UCSD-AML1 (cell line): ENCODE results near the gene MYL1.

Experiments used
- DNase-seq: peaks from one replicate; lab custom pipeline; 2025; ENCODE audit not compliant: unreplicated experiment; lab: John Stamatoyannopoulos, UW

Gene MYL1

DNA sequence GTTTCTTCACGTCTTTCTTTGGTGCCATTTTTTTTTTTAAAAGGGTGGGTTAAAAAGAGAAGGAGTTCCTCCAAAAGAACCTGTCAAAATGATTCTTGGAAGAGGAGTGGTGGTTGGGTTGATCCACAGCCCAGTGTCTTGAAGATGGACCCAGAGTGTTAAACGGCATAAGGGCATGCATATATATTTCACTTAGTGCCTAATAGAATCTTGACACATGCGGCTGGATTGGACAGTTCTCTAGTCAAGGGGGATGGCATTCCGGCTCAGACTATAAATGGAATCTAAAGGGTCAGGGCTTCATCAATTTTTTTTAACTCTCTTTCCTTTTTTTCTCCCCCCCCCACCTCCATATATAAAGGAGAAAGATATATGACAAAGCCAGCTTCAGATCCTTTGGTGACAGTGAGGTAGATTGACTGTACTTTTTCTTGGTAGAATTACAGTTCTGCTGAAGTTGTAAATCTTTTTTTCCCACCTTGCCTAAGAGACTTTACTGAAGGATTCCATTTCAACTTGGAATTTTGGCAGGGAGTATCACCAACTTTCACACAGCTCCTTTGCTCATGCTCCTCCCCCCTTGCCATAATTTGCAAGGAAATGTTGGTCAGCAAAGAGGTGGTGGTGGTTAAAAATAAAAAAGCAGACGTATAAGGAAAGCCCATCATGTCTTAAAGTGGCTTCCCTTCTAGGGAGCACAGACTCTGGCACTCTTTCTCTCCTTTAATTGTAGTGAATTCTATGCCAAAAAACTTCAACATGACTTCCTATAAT, at the start of gene MYL1:
TSS of gene MYL1 (minus strand) at position 160 of the 774 bp plus-strand sequence. CDS start at position 28, 132 bp downstream.
- DNase-seq: no peak

DNA sequence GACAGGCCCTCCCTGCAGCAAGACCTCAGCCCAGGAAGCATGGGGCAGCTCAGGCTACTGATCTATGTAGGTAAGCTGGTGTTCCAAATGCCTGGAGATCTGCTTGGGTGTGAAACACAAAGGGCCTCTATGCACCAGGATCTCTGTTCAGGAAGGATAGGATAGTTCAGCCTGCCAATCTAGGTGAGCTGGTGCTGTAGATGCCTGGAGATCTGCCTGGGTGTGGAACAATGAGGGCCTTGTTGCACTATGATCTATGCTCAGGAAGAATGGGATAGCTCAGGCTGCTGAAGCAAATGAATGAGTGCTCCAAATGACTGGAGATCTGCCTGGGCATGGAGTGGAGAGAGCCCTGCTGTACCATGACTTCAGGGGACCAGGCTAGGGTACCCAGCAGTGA, 48.9 kb upstream of the MYL1 start:
- no peak for DNase-seq

DNA sequence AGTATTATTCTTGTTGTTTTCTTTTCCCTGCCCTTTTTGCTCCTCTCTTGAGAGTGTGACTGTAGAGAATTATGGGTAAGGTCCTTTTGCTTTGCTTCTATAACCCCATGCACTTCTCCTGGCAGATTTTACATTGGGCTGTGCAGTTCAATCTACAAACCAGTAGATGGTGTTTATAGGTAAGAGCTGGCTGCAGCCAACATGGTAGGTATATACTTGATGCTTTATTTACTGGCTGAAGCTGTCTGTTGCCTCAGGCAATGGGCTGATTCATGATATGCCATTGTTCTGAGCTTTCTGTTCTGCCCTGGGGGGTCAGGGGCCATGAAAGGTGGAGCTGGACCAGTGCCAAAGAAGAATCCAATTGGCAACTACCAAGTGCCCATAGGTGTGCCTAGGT, 48.3 kb upstream of the MYL1 start:
- DNase-seq: no peak

DNA sequence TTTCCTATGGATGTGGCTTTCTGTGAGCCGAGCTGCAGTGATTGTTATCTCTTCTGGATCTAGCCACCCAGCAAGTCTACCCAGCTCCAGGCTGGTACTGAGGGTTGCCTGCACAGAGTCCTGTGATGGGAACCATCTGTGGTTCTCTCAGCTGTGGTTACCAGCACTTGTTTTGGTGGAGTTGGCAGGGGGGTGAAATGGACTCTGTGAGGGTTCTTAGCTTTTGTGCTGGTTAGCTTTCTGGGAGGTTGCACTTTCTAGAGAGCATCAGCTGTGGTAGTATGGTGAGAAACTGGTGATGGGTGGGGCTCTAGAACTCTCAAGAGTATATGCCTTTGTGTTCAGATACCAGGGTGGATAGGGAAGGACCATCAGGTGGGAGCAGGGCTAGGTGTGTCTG, 45.4 kb upstream of the MYL1 start:
- no peak for DNase-seq

DNA sequence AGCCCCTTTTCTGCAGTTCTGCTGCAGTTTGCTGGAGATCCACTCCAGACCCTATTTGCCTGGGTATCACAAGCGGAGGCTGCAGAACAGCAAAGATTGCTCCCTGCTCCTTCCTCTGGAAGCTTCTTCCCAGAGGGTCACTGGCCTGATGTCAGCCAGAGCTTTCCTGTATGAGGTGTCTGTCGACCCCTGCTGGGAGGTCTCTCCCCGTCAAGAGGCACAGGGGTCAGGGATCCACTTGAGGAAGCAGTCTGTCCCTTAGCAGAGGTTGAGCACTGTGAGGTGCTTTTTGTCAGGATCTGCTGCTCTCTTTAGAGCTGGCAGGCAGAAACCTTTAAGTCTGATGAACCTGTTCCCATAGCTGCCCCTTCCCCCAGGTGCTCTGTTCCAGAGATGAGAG, 42.0 kb upstream of the MYL1 start:
- no peak for DNase-seq

DNA sequence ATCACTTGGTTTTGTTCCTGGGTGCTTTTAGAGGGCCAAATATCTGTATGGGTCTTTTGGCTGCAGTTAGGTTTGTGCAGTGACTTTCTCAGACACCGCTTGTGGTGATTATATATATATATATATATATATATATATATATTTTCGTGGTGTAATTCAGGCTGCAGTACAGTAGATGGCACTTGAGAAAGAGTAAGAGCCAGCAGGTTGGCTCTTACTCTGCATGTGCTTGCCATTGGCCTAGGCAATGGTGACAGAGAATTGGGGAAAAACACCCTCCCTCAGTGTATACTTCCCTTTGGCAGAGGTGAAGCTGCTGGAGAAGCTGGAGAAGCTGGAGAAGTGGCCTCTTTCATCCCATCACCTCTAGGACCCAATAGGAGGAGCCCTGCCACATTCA, 22.2 kb upstream of the MYL1 start:
- no peak for DNase-seq

DNA sequence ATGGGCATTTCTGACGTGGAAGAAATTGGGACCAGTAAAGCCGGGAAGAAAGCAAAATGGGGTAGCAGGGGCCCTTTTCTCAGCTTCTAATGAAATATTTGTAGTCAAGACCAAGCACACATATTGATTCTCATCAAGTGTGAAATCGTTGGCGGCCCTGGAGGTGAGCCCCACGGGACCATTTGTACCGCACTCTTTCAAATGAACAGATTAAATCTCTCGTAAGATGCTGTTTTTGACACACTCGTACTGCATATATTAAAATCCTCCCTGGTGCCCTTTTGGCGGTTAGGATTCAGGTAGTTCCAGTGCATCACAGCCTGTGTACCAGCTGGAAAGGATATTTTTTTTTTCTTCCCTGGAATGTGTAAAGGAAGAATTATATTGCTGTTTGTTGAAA, 9.9 kb upstream of the MYL1 start:
- DNase-seq: no peak

DNA sequence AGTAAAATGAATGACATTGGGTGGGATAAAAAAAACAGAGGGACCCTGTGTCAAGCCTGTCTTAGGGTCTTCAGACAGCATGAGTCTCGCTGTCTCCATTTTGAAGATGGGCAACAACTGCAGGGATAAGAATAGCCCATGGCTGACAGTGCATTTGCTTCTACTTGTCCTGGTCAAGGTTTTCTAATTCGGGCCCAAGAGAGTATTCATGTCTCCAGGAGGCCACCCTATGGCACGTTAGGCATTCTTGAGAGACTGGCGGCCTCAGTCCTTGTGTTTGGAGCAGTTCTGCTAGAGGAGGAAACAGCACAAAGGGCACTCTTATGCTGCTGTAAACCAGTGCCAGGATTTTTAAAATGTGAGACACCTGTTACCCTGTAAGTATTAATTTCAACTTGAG, 9.5 kb upstream of the MYL1 start:
- DNase-seq: no peak

DNA sequence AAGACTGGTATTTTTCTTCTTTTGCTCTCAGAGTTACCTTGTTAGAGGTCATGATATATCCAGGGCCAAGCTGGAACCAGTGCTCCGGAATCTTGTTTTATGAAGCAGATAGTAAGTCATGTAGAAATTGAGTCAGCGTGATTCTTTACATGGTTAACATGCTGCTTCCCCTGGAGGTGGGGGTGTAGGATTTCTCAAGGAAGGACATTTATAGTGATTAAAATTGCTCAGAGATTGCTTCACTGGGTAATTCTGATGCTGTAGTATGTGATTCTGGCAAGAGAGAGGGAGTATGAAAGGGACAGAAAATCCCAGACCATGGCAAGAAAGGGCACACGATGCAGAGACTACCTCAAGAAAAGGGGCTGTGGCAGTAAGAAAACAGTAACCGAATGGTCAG, 8.0 kb upstream of the MYL1 start:
- no peak for DNase-seq

DNA sequence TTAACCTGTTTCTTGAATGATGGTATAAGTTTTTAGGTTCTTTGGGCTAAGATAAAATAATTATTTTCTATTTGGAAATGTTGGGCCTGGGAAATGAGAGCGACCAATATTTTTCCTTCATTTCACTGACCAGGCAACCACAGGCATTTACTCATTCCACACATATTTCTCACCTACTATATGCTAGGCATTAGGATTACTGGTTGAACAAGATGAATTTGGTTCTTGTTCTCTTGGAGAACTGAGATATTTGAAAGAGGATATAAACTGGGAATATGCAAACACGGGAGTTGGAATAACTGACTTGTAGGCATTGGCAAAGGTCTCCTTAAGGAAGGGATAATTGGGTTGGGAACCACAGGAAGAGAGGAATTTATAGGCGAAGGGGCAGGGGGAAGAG, 3.9 kb upstream of the MYL1 start:
- no peak for DNase-seq

DNA sequence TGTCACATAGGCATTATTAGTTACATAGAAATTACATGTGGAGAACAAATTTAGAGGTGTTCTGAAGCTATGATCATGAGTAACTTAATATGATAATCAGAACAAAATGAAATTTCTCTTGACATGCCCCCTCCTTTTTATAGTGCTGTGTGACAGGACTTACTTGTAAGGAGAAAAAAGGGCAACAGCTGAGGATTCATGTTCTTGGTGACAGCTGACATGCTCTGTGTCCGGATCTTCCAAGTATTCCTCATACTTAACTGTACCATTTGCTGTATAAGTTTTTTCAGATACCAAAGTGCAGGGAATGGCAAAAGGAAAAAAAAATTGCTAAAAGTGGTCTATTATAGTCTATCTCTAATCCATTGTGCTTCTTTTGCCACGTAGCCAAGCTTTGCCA, 3.5 kb upstream of the MYL1 start:
- no peak for DNase-seq

DNA sequence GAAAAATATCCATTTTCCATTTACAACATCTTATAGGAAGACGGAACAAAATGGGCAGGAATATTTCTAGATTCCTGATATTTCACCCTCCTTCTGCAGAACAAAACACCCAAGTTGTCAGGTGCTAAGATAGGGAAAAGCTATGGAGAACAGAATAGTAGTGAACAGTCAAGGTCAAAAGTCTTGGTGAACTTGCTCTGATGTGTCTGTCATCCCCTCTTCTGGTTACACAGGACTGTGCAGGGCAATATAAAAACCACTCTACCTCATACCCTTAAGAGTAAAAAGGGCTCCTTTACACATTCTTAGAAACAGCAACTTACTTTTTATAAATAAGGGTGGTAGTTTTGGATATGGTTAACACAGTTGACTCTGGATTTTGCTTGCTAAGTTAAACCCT, 4.4 kb downstream of the MYL1 start:
- DNase-seq: no peak

DNA sequence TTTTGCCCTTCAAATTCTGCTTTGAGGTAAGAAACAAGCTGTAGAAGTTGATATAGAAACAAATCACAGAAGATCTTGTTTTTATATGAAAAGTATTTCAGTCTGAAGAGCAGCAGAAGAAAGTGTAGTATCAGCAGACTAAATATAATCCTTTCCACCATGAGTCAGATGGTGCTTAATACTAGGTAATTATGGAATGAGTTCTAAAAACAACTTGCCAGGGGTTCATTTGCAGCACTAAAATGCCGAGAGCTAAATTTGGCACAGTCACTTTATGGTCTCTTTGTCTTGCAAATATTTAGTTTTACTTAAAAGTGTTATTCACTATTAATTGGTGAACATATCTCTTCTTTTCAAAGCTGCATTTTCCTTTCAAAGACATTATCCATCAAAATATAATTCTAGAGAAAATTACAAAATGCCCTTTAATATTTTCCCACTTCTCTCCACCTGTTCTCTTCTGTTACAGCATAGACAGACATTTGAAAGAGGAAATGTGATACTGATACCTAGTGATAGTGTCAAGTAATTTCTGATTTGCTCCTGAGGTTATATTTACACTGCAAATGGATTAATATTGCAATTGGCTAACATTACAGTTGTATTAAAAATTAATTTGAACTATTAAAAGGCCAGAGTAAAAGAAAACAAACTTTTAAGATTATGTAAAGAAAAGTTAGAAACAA, 5.3 kb downstream of the MYL1 start:
- DNase-seq: no peak

DNA sequence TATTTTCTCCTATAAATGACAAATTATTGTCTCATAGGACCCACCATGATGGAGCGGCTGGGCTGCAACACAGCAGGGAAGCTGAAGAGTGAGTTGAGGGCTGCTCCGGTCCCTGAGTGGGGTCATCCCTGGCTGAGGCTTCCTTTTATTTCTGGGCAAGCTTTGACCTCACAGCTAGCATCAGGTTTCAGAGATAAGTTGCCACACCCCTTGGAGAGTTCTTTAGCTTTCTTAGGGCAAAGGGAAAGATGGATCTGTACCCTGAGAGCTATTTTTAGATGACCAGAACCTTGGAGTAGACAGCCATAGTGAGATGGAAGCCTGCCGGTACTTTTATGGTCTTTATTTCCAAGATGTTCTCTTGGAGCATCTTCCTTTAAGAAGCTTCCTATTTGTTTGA, 11.5 kb downstream of the MYL1 start:
- no peak for DNase-seq

DNA sequence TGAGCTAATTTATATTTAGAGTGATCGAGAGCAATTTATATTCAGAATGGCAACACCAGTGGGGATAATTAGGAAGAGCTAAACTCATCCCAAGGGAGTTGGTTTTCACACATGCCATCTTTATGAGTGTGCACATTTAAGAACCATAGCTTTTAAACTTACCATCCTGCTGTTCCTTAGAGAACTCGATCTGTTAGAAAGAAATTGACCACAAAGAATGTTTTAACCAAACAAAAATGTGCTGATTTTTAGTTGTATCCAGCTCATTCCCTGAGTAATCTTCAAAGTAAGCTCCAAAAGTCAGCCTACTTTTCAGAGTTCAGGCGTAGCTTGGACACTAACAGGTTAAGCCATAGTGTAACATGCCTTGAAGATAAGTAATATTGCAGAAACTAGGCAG, 12.6 kb downstream of the MYL1 start:
- no peak for DNase-seq

DNA sequence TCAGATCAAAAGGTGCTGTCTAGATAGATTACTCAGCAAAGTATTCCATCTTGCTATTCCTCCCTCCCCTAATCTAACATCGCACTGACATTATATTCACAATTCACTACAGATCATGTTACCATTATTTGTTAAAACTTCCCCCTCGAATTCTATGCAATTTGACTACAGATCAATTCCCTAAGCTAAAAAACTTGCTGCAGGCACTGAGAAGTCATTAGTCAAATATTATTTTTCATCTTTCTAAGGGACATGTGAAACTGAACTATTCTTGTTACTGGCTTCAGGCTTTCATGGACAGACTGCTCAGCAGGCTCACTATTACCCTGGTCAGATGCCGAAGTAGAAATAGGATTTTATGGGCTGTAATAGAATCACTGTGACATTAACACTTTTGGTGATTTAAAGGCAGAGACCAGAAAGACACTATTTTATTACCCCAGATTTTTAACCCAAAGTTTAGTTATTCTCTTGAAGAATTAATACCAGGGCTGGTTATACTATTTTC, 15.1 kb downstream of the MYL1 start:
- no peak for DNase-seq

DNA sequence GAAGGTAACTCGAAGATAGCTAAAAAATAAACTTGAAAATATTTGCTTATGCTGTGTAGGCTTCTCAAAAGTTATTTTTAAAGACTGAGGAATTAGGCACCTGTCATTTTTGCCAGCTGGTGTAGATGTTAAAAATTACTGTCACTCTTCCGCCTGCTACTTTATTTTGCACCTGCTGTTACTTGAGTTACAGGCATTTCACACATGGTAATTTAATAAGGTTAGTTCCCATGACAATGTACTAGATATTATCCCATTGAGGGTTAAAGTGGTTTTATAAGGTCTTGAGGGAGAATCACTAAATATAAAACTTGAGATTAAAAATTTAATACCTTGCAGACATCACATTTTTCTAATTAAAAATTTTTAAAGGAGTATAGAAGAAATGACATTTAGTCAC, 26.6 kb downstream of the MYL1 start:
- no peak for DNase-seq

DNA sequence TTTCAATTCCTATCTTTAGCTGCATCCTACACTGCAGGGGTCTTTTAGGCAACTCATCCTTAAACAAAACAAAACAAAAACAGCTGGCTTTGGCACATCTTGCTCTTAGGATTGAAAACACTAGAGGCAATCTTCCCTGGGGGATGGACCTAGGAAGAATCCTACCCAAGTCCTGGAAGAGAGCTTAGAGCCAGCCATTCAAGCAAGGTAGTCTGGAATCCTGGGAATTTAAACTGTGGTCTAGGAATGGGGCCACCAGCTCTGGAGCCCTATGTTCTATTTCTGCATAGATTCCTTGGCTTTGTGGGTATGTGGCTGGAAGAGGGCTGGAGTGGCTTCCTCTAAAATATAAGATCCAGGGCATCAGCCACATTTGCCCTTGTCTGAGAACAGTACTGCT, 27.7 kb downstream of the MYL1 start:
- no peak for DNase-seq

DNA sequence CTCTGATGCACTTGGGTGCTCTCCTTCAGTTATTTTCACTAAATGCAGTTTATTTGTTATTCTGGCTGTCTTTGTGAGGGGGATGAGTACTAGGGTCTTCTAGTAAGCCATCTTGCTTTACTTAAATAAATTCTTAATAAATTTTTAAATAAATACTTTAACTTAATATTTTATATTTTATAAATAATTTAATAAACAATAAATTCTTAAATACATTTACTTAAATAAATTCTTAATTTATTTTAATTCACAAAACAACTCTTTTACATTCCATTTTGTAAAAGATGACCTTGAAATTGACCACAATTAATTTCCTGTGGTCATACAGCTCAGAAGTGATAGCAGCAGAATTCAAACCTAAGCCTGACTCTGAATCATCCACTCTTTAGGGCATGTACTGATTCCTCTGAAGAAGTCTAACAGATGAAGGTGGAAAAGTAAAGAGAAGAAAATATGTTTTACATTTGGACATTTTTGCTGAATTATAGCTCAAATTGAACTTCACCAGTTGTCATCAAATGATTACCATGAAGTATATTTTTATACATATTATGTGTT, 28.8 kb downstream of the MYL1 start:
- no peak for DNase-seq

DNA sequence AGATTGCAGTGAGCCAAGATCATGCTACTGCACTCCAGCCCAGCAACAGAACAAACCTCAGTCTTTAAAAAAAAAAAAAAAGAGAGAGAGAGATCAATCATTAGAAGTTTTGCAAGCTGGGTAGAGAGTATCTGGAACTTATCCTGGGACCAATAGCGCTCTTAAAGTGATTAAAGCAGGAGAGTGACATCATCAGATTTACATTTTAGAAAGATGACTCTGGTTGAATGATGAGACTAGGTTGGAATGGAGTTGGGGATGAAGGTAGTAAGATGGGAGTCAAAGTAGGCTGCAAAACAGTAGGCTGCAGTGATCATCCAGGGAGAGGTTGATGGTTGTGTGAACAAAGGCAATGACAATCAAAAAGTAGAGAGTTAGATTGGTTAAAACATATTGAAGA, 37.8 kb downstream of the MYL1 start:
- DNase-seq: no peak

DNA sequence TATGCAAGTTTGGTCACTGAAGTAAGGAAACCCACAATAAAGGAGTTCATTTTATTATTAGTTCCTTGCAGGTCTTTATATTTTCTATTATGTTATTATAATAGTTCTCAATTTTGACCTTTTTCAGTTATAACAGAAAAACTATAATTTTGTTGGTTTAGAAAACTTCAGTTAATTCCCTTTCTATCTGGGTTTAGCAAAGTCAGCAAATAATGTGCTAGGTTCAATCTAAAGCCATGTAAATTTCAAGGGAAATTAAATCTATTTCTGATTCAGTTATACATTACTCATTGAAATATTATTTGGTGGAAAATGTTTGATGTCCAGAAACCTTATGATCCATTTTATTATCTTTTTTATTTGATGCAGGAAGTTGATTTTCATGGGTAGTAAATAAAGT, 43.7 kb downstream of the MYL1 start:
- no peak for DNase-seq

DNA sequence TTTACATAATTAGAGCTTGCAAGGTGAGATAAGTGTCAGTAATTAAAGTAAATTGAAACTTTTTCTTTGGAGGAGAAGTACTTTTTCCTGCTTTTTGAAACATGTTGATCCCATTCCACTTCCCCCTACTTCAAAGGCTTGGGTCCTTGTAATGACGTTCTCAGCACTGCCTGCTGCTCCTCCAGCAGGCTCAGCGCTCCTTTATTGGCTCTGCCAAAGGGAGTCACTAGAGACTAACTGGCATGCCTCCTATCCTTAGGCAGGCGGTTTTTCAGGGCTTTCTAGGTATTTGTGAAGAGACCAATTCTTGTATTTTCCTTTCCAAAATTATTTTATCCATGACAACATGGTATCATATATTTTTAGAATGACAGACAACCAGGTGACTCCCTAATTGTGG, 45.8 kb downstream of the MYL1 start:
- DNase-seq: no peak
